NB4 (cell line): ENCODE measurements around the gene GOLGA6B.
"Not testable (repeated sequence)": the region's sequence is repeated elsewhere in the genome, so short reads cannot be mapped to it uniquely, and the experiment has no call there.

Experiments used
- POLR2A ChIP-seq: IDR thresholded peaks from 2 replicates; pipeline ENCODE4 v1.6.1; 2011; ENCODE audit warnings: mild to moderate bottlenecking; ENCODE audit not compliant: insufficient read length; ENCODE audit errors: extremely low read depth
- TF ChIP-seq, protein P1 (sequence below): IDR thresholded peaks from one replicate; pipeline ENCODE4 v1.5.1; 2012; ENCODE audit warnings: low read depth, low read length

DNA sequence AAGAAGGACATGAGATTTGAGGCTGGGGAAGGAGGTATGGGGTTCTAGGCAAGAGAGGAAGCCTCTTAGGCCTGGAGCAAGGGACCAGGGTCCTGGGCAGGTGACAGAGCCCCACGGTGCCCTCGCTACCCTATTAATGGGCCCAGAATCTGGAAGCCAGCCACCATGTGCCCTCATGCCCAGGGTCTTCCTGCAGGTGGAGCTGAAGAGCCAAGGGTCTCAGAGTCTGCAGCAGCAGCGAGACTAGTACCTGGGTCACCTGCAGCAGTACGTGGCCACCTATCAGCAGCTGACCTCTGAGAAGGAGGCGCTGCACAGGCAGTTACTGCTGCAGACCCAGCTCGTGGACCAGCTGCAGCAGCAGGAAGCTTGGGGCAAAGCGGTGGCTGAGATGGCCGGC lies 9.4 kb downstream of the GOLGA6B start:
- not testable (repeated sequence) for TF ChIP-seq POLR2A
- TF ChIP-seq, protein P1, sequence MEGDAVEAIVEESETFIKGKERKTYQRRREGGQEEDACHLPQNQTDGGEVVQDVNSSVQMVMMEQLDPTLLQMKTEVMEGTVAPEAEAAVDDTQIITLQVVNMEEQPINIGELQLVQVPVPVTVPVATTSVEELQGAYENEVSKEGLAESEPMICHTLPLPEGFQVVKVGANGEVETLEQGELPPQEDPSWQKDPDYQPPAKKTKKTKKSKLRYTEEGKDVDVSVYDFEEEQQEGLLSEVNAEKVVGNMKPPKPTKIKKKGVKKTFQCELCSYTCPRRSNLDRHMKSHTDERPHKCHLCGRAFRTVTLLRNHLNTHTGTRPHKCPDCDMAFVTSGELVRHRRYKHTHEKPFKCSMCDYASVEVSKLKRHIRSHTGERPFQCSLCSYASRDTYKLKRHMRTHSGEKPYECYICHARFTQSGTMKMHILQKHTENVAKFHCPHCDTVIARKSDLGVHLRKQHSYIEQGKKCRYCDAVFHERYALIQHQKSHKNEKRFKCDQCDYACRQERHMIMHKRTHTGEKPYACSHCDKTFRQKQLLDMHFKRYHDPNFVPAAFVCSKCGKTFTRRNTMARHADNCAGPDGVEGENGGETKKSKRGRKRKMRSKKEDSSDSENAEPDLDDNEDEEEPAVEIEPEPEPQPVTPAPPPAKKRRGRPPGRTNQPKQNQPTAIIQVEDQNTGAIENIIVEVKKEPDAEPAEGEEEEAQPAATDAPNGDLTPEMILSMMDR: not testable (repeated sequence)
